ENCODE results near the gene ADAMTS19. TPM values are rescaled to one million over a fixed set of nuclear protein-coding genes. Genes with fewer than 3 reads are reported as not detected.
"Not testable (repeated sequence)": the region's sequence is repeated elsewhere in the genome, so short reads cannot be mapped to it uniquely, and the experiment has no call there.

Gene ADAMTS19
- total and polyA plus RNA-seq, 9 of the 15 experiments (the other 6 are each of a cell fraction or from before 2014, with no cell fraction given): not detected

GRCh38 chr5:129426071-129426470 lies 34.0 kb upstream of the ADAMTS19 start (continued):
- TF ChIP-seq THAP12 (CRISPR knock-in tag; IDR thresholded peaks at IDR 0.05): no peak
- TF ChIP-seq ETV1 (tag; conservative IDR thresholded peaks at IDR 0.05; ENCODE audit: low read depth): no peak
- no peak for TF ChIP-seq JUNB (CRISPR knock-in tag; conservative IDR thresholded peaks at IDR 0.05)
- no peak for TF ChIP-seq RNF2 (IDR thresholded peaks at IDR 0.05)
- TF ChIP-seq THRB (CRISPR knock-in tag; conservative IDR thresholded peaks at IDR 0.05): no peak
- no peak for TF ChIP-seq ELF1 (tag; IDR thresholded peaks at IDR 0.05)
- TF ChIP-seq ILK (tag; IDR thresholded peaks at IDR 0.05; ENCODE audit: borderline replicate concordance, low read depth): no peak
- no peak for TF ChIP-seq PURB (CRISPR knock-in tag; IDR thresholded peaks at IDR 0.05; ENCODE audit: low read depth)
- no peak for TF ChIP-seq HCFC1 (IDR thresholded peaks at IDR 0.05; ENCODE audit: low read depth, low read length)

GRCh38 chr5:129428636-129429035 lies 31.5 kb upstream of the ADAMTS19 start:
- H3K4me1 ChIP-seq (replicated peaks in 1 of 2; ENCODE audit: control insufficient read depth in 2 of 2, insufficient read depth in 2 of 2, low read length in 2 of 2); BruUV-seq (replicated peaks); H3K9me3 ChIP-seq (replicated peaks; ENCODE audit: control insufficient read depth, insufficient read depth, low read depth, low read length); FAIRE-seq; H3K4me2 ChIP-seq (ENCODE audit: insufficient read depth, low read length); DNase-seq (ENCODE audit: extremely low read depth in 1 of 4, low spot score in 3 of 4); H3K27me3 ChIP-seq (ENCODE audit: control insufficient read depth in 2 of 2, insufficient read depth in 2 of 2, low read length in 2 of 2); POLR2A ChIA-PET; ATAC-seq; intact Hi-C loops (cut with micrococcal nuclease); H3K27ac ChIP-seq (ENCODE audit: extremely low read depth, low read depth, low read length); H3K4me3 ChIP-seq; H3K9me1 ChIP-seq (ENCODE audit: control insufficient read depth, insufficient read depth, low read length); H4K20me1 ChIP-seq (replicated peaks; ENCODE audit: control insufficient read depth, insufficient read depth, low read length); CTCF ChIA-PET (ENCODE audit: low intra/inter-chr PET ratio); in situ Hi-C loops (cut with MboI); H3K36me3 ChIP-seq (ENCODE audit: control insufficient read depth, insufficient read depth, low read length); H2AFZ ChIP-seq (ENCODE audit: low read depth, low read length); H3K9ac ChIP-seq (ENCODE audit: insufficient read depth in 1 of 2, low read depth in 2 of 2, low read length in 2 of 2); H3K79me2 ChIP-seq (ENCODE audit: control insufficient read depth, insufficient read depth, low read length): not testable (repeated sequence)
- WGBS (ENCODE audit: insufficient coverage, low coverage, missing lambda C conversion rate): 0% methylated on average over 5 of the region's 5 CpGs

Measured in K562 (cell line).